Stimulated activated CD4-positive, alpha-beta T cell treated with anti-CD3 and anti-CD28 coated beads, Interleukin-15, amount 100 ng/mL, for 1 hour (primary cell): ENCODE measurements around the gene PLAC8L1.
"Not testable (repeated sequence)": the region's sequence is repeated elsewhere in the genome, so short reads cannot be mapped to it uniquely, and the experiment has no call there.

Source experiments
- DNase-seq, 2 donors: peaks; one replicate each; pipeline ENCODE4 v3.0.0-alpha.2; 2020; ENCODE audit warnings: low read depth in 1 of 2, low spot score in 1 of 2

Gene PLAC8L1, protein sequence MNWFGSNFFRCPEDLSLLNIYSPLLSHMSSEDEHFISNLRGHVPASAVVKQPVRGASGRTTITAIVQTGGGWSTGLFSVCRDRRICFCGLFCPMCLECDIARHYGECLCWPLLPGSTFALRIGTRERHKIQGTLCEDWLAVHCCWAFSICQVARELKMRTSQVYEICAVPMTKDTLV

DNA sequence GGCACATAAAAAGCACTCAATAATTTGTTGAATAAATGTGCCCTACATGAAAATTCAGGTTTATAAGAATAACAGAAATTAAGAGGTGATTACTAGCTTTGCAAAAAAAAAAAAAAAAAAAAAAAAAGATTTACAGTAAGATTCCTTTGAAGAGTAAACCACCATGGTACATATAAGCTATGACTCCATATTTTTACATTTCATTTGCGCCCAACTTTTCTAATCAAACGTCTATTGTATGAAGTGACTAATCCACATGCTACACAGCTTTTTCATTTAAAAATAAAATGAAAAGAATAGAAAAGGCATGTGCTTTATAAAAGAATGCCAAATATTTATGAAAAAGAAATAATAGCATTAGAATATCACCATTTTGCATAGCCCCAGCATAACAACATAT lies at the start of gene PLAC8L1:
Gene PLAC8L1, minus strand, starts transcription at position 101 of the 400 bp plus-strand sequence. CDS start 1,266 bp downstream, outside the sequence.
- DNase-seq, result no peak

DNA sequence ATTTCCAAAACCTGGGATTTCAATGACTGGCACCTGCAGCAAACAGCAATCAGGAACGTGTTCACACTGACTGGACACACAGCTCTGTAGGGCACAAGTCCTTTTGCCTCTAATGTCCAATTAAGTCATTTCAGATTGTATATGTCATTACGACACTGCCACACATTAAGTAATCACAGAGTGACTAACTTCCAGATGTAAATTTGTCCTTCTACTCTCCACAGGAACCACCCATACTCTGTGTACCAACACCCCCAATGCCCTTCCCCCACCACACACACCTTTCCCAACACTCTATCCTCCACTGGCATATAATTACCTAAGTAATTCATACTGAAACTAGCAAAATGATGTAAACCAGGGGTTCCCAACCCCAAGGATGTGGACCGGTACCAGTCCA lies 46.6 kb upstream of the PLAC8L1 start:
- DNase-seq, result no peak

DNA sequence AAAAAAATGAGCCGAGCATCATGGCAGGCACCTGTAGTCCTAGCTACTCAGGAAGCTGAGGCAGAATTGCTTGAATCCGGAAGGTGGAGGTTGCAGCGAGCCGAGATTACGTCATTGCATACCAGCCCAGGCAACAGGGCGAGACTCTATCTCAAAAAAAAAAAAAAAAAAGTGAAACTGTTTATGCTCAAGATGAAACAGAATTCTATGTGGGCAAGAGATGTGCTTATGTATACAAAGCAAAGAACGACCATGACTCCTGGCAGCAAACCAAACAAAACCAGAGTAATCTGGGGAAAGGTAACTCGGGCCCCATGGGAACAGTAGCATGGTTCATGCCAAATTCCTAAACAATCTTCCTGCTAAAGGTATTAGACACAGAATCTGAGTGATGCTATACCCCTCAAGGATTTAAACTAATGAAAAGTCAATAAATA lies 32.6 kb upstream of the PLAC8L1 start:
- DNase-seq, result no peak

GRCh38 chr5:146130440-146131045 lies 25.2 kb upstream of the PLAC8L1 start:
- no peak for DNase-seq

- DNase-seq, result no peak
These were observed 20.7 kb upstream of the PLAC8L1 start for GRCh38 chr5:146126068-146126467.

GRCh38 chr5:146124580-146124979 lies 19.2 kb upstream of the PLAC8L1 start:
- no peak for DNase-seq

- DNase-seq, result not testable (repeated sequence)
These were observed 16.1 kb upstream of the PLAC8L1 start for GRCh38 chr5:146121451-146121850.

DNA sequence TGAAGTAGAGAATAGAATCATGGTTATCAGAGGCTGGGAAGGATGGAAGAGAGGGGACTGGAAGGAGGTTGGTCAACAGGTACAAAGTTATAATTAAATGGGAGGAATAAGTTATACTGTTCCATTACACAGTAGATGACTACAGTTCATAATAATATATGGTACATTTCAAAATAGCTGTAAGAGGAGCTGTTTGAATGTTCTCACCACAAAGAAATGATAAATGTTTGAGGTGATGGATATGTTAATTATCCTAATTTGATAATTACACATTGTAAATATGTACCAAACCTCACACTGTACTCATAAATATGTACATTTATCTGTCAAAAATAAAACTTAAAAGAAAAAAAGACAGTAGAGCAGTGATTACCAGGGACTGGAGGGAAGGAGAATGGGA lies 12.9 kb upstream of the PLAC8L1 start:
- DNase-seq, result no peak

- DNase-seq, result not testable (repeated sequence)
These were observed 11.8 kb upstream of the PLAC8L1 start for GRCh38 chr5:146117216-146117615.

DNA sequence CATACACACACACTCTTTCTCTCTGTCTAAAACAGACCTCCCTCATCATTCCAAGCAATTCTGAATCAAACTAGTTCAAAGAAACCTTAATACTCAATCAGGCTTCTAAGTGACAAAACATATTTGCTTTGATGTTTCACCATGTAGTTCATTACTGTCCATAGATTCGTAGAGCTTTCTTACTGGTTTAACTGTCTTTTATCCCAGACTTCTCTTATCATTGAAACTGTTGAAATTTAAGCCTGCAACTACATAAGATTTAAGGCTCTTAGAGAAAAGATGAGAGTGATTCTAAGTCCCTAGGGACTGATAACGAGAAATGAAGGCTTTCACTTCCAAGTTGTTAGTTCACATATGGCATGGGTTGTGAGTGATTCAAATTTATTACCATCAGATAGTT lies 11.0 kb upstream of the PLAC8L1 start:
- no peak for DNase-seq

- no peak for DNase-seq
These were observed 7.1 kb upstream of the PLAC8L1 start for GRCh38 chr5:146112476-146112875.

DNA sequence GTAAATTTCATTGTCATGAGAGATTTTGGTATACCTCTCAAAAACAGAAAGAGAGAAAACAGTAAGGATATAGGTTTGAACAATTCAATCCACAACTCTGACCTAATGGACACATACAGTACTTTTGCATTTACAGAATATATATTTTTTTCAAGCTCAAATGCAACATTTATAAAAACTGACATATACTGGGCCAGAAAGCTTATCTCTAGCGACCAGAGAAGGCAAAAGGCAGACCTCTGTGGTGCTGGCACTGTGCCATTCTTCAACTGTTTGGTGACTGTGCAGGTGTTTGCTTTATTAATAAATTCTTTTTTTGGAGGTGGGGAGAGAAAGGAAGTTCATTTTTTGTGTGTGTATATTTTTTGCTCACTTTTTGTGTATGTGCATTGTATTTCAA lies 6.0 kb upstream of the PLAC8L1 start:
- DNase-seq, result no peak

- no peak for DNase-seq
These were observed 4.0 kb upstream of the PLAC8L1 start for GRCh38 chr5:146109379-146109778.

- DNase-seq, result not testable (repeated sequence)
These were observed 3.5 kb upstream of the PLAC8L1 start for GRCh38 chr5:146108870-146109269.

- no peak for DNase-seq
These were observed 2.5 kb upstream of the PLAC8L1 start for GRCh38 chr5:146107901-146108300.

DNA sequence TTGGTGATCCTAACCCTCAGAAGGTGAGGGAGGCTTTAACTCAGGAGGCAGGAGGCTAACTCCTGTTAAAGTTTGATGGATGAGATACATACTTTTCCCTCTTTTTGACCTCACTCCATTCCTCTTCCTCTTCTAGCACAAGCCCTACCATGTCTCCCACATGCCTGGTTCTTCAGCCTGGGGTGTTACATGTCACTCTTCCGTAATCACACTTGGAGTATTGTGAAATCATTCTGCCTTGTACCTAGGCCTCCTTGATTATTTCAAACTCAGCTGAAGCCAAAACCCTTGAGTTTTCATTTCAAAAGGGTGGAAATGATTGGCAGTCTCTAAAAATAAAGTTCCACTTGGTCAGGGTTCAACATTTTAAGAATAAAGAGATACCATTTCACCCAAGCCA lies 1.8 kb downstream of the PLAC8L1 start:
- no peak for DNase-seq

GRCh38 chr5:146101646-146102045 lies 3.7 kb downstream of the PLAC8L1 start:
- DNase-seq, result no peak

GRCh38 chr5:146098047-146098446 lies 7.3 kb downstream of the PLAC8L1 start:
- no peak for DNase-seq

DNA sequence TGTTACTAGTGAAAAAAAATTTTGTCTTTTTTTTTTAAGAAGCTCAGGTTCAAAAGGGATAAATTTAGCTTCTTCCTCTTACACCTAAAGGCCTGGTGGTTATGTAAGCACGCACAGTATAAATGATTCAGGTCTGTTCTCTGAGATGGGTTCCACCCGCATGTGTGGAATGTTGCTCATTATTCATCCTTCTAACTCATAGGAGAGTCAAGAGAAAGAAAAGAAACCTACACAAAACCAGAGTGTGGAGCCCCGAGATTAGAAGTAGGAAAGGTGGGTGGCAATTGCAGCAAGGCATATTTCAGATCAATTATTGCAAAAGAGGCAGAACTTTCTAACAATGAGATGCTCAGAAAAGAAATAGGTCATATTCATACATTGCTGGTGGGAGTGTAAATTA lies 13.5 kb downstream of the PLAC8L1 start:
- no peak for DNase-seq

GRCh38 chr5:146089287-146089686 lies 16.1 kb downstream of the PLAC8L1 start:
- DNase-seq, result no peak

- no peak for DNase-seq
These were observed 17.3 kb downstream of the PLAC8L1 start for GRCh38 chr5:146088098-146088497.

DNA sequence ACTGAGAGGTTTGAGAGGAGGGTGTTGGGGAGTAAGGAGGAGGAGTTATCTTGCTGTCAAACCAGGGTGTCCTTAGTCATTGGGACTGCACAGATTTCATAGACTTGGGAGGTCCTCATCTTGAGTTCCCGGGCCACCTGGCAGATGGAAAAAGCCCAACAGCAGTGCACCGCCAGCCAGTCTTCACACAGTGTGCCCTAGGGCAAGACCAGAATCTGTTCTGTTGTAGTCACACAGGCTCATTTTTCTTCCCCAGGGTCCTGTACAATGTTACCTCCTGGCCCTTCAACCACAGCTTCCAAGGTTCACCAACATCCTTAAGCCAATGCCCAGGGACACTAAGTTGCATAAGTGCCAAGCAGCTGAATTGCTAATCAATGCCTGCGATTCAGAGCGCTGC lies 21.0 kb downstream of the PLAC8L1 start:
- DNase-seq, result no peak

DNA sequence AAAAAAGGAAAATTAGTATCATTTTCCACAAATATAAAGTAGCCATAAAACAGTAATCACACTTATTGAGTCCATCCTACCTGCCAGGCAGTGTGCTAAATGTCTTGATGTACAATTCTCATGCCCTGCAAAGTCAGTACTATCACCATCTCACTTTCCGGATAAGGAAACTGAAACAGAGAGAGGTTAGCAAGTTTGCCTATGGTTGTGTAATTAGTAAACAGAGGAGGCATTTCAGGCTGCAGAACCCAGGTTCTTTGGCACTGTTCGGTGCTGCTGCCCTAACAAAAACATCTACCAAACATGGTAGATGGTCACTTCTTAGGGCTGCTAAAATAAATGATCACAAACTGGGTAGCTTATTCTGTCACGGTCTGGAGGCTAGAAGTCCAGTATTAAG lies 22.6 kb downstream of the PLAC8L1 start:
- no peak for DNase-seq
